Neural crest cell (in vitro differentiated cells): ENCODE results near the gene GPX2. TPM values are rescaled to one million over a fixed set of nuclear protein-coding genes. Genes with fewer than 3 reads are reported as not detected.
A peak's percentile ranks its signal among the peaks of the same experiment; 100 is the strongest.
"Not testable (repeated sequence)": the region's sequence is repeated elsewhere in the genome, so short reads cannot be mapped to it uniquely, and the experiment has no call there.

Experiments
- DNase-seq: peaks from one replicate; pipeline ENCODE4 v3.0.0; 2021; ENCODE audit warnings: low read depth, mixed read lengths, low spot score
- H3K27ac Mint-ChIP-seq: one replicate; pipeline ENCODE4 v1.8.0; 2021; ENCODE audit warnings: mild to moderate bottlenecking, mixed read lengths; ENCODE audit not compliant: unreplicated experiment
- H3K27me3 Mint-ChIP-seq: 2 replicates; pipeline ENCODE4 v1.8.0; 2021; ENCODE audit warnings: low read depth, mild to moderate bottlenecking, mixed read lengths
- H3K36me3 Mint-ChIP-seq: 2 replicates; pipeline ENCODE4 v1.8.0; 2021; ENCODE audit warnings: low read depth, mild to moderate bottlenecking, mixed read lengths
- H3K4me1 Mint-ChIP-seq: 2 replicates; pipeline ENCODE4 v1.8.0; 2021; ENCODE audit warnings: mixed read lengths
- H3K4me3 Mint-ChIP-seq: one replicate; pipeline ENCODE4 v1.8.0; 2021; ENCODE audit warnings: mild to moderate bottlenecking, mixed read lengths
- H3K9me3 Mint-ChIP-seq: 2 replicates; pipeline ENCODE4 v1.8.0; 2021; ENCODE audit warnings: mixed read lengths
- CTCF ChIP-seq: fragments of 200-600 bp; sonication (generic); conservative IDR thresholded peaks from 2 replicates; pipeline ENCODE4 v1.5.0; 2021; ENCODE audit warnings: antibody characterized with exemption, mild to moderate bottlenecking
- total RNA-seq: library from RNA; stranded (reverse); gene quantifications from 2 replicates; pipeline ENCODE4 v1.2.1, GENCODE V29; 2021

The GPX2 gene
- total RNA-seq, 1 donor from 2014 or later, result not detected

- TF ChIP-seq CTCF, result no peak
- Mint-ChIP-seq H3K36me3 (no peaks in the 10 kb centered on the region), H3K27me3 (peaks cover under 1% of the 10 kb centered on the region), H3K27ac (no peak overlapping the region), H3K4me1 (peaks cover 18% of the 10 kb centered on the region), H3K9me3 (no peaks in the 10 kb centered on the region), H3K4me3 (no peak overlapping the region)
- DNase-seq, result no peak
Observed at GRCh38 chr14:64919215-64919614, 23.3 kb downstream of the GPX2 start.

- peaks cover 24% of the 10 kb centered on the region for H3K4me1 Mint-ChIP-seq
- H3K27me3 Mint-ChIP-seq, result peaks cover 6% of the 10 kb centered on the region
- no peak for TF ChIP-seq CTCF
- H3K36me3 Mint-ChIP-seq, result no peaks in the 10 kb centered on the region
- no peak for DNase-seq
- no peak overlapping the region for H3K27ac Mint-ChIP-seq
- no peaks in the 10 kb centered on the region for H3K9me3 Mint-ChIP-seq
- H3K4me3 Mint-ChIP-seq, result no peak overlapping the region
Observed at GRCh38 chr14:64918216-64918615, 24.3 kb downstream of the GPX2 start.

GRCh38 chr14:64915797-64916196 lies 26.7 kb downstream of the GPX2 start:
- H3K4me1 Mint-ChIP-seq, result peaks cover 24% of the 10 kb centered on the region
- no peaks in the 10 kb centered on the region for H3K36me3 Mint-ChIP-seq

GRCh38 chr14:64915029-64915424 lies 27.5 kb downstream of the GPX2 start:
- TF ChIP-seq CTCF, result no peak
- peak overlapping the region; percentile 84 for H3K4me3 Mint-ChIP-seq
- no peak for DNase-seq
- no peaks in the 10 kb centered on the region for H3K36me3 Mint-ChIP-seq
- peak overlapping the region; percentile 36 for H3K27ac Mint-ChIP-seq
- peaks cover 24% of the 10 kb centered on the region for H3K4me1 Mint-ChIP-seq
- peaks cover 30% of the 10 kb centered on the region for H3K27me3 Mint-ChIP-seq
- H3K9me3 Mint-ChIP-seq, result no peaks in the 10 kb centered on the region

More at GRCh38 chr14:64915797-64916196, 26.7 kb downstream of the GPX2 start:
- Mint-ChIP-seq H3K27ac (no peak overlapping the region), H3K9me3 (no peaks in the 10 kb centered on the region), H3K4me3 (peak overlapping the region; percentile 84), H3K27me3 (peaks cover 22% of the 10 kb centered on the region)
- DNase-seq, result no peak
- TF ChIP-seq CTCF, result no peak

GRCh38 chr14:64914237-64915028 lies 28.1 kb downstream of the GPX2 start, which contains the start of gene CHURC1:
TSS of gene CHURC1 (plus strand) at chr14:64914455. CDS start at chr14:64914496, 41 bp downstream.
- TF ChIP-seq CTCF, result no peak
- peaks cover 24% of the 10 kb centered on the region for H3K4me1 Mint-ChIP-seq

GRCh38 chr14:64913477-64913876 lies 29.1 kb downstream of the GPX2 start:
- H3K4me3 Mint-ChIP-seq, result peak overlapping the region; percentile 84
- not testable (repeated sequence) for H3K36me3 Mint-ChIP-seq

More at GRCh38 chr14:64914237-64915028, 28.1 kb downstream of the GPX2 start, which contains the start of gene CHURC1:
- H3K4me3 Mint-ChIP-seq, result peak within 1 kb of the TSS; percentile 84
- H3K36me3 Mint-ChIP-seq, result no peaks in the 10 kb centered on the region
- H3K9me3 Mint-ChIP-seq, result no peaks in the 10 kb centered on the region
- H3K27ac Mint-ChIP-seq, result peak within 1 kb of the TSS; percentile 36
- peak; percentile 95 for DNase-seq
- H3K27me3 Mint-ChIP-seq, result peaks cover 35% of the 10 kb centered on the region

More at GRCh38 chr14:64913477-64913876, 29.1 kb downstream of the GPX2 start:
- H3K9me3 Mint-ChIP-seq, DNase-seq, H3K27ac Mint-ChIP-seq: not testable (repeated sequence)
- H3K4me1 Mint-ChIP-seq, result peaks cover 24% of the 10 kb centered on the region
- peaks cover 44% of the 10 kb centered on the region for H3K27me3 Mint-ChIP-seq
